ENCODE measurements around the gene GCFC2. TPM values are rescaled to one million over a fixed set of nuclear protein-coding genes. Genes with fewer than 3 reads are reported as not detected.

Gene GCFC2
- total RNA-seq, 2 experiments from 2014 or later, result 30.5 to 36.4 TPM

DNA sequence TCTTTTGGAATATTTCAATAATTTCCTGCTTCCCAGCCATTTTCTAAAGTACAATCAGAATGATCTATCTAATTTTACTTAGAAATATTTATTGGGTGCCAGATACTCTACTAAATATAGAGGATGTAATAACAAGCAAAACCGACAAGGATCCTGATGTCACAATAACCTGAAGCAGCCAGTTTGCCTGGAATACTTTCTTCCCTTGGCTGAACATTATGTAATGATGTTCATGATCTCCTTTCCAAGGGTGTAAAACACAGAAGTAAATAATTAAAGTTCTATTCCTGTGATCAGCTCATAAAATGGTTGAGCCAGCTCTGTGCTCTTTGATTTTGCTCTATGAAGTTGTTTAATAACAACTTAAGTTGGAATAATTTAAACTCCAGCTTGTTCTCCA, 66.7 kb downstream of the GCFC2 start:
- Mint-ChIP-seq H3K27ac (no peak overlapping the region), H3K4me1 (ENCODE audit: low read depth) (peaks cover 21% of the 10 kb centered on the region), H3K27me3 (ENCODE audit: low read depth) (peaks cover 3% of the 10 kb centered on the region), H3K36me3 (ENCODE audit: low read depth) (peaks cover 8% of the 10 kb centered on the region), H3K4me3 (no peak overlapping the region), H3K9me3 (no peaks in the 10 kb centered on the region)
- DNase-seq, result no peak
- intact Hi-C loops (cut with micrococcal nuclease), result loop anchor here (10.0 kb wide), 1 partner anchor 141 kb away; no protein-coding TSS in a partner anchor
- CTCF ChIA-PET, result interaction anchor here (0.5 kb wide), 1 partner anchor 34 kb away, joined by 3 read pairs; no protein-coding TSS in a partner anchor

- Mint-ChIP-seq H3K4me1 (ENCODE audit: low read depth) (peaks cover 6% of the 10 kb centered on the region), H3K36me3 (ENCODE audit: low read depth) (no peaks in the 10 kb centered on the region), H3K27ac (no peak overlapping the region), H3K9me3 (no peaks in the 10 kb centered on the region), H3K4me3 (no peak overlapping the region), H3K27me3 (ENCODE audit: low read depth) (peaks cover 12% of the 10 kb centered on the region)
- DNase-seq, result no peak
- CTCF ChIA-PET, result interaction anchor here (0.6 to 2.5 kb wide), 8 partner anchors 14 to 174 kb away, joined by 3 to 19 read pairs (median 4); partner anchors contain the start of gene GCFC2
- intact Hi-C loops (cut with micrococcal nuclease), result loop anchor here (10.0 kb wide), 1 partner anchor 143 kb away; no protein-coding TSS in a partner anchor
Measured at GRCh38 chr2:75641587-75641986, 69.1 kb downstream of the GCFC2 start.

DNA sequence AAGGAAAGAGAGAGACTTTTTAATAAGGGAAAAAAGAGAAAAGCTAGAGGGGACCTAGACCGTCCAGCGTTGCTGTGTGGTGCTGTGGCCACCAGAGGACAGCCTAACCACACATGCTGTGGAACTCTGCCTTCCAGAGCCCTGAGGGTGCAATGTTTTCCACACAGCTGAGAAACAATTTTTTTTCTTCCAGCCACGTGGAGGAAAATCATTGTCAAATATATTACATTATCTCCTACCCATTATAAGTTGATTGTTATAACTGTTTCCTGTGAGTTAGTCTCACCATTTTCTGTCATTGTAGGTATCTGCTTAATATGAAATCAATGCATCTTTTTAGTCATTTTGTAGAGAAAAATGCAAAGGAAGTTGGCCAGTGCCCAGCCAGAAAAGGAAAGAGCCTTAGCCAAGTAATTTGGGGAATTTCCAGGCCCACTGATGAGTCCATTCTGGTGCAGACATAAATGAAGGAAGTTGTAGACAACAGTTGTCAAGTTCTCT, 70.0 kb downstream of the GCFC2 start:
- CTCF ChIA-PET, result interaction anchor here (0.6 to 2.5 kb wide), 15 partner anchors 10 to 680 kb away, joined by 3 to 19 read pairs (median 4); partner anchors contain the start of gene GCFC2
- no peak overlapping the region for H3K4me3 Mint-ChIP-seq
- H3K36me3 Mint-ChIP-seq (ENCODE audit: low read depth), result no peaks in the 10 kb centered on the region
- H3K4me1 Mint-ChIP-seq (ENCODE audit: low read depth), result peaks cover 6% of the 10 kb centered on the region
- intact Hi-C loops (cut with micrococcal nuclease), result loop anchor here (1.0 to 10.0 kb wide), 2 partner anchors 37 to 144 kb away; no protein-coding TSS in a partner anchor
- peak; percentile 69 for DNase-seq
- H3K27ac Mint-ChIP-seq, result no peak overlapping the region
- no peaks in the 10 kb centered on the region for H3K9me3 Mint-ChIP-seq
- H3K27me3 Mint-ChIP-seq (ENCODE audit: low read depth), result peaks cover 17% of the 10 kb centered on the region

GRCh38 chr2:75637568-75637967, 73.1 kb downstream of the GCFC2 start:
- H3K27me3 Mint-ChIP-seq (ENCODE audit: low read depth), result peaks cover 18% of the 10 kb centered on the region
- no peak for DNase-seq
- intact Hi-C loops (cut with micrococcal nuclease), result no loop called here
- H3K4me3 Mint-ChIP-seq, result no peak overlapping the region
- H3K36me3 Mint-ChIP-seq (ENCODE audit: low read depth), result no peaks in the 10 kb centered on the region
- H3K9me3 Mint-ChIP-seq, result no peaks in the 10 kb centered on the region
- no peak overlapping the region for H3K27ac Mint-ChIP-seq
- CTCF ChIA-PET, result interaction anchor here (1.2 kb wide), 1 partner anchor 40 kb away, joined by 3 read pairs; no protein-coding TSS in a partner anchor
- peaks cover 6% of the 10 kb centered on the region for H3K4me1 Mint-ChIP-seq (ENCODE audit: low read depth)

GRCh38 chr2:75634945-75635344, 75.8 kb downstream of the GCFC2 start:
- Mint-ChIP-seq H3K36me3 (ENCODE audit: low read depth) (no peaks in the 10 kb centered on the region), H3K4me1 (ENCODE audit: low read depth) (no peaks in the 10 kb centered on the region), H3K4me3 (no peak overlapping the region), H3K27ac (no peak overlapping the region), H3K27me3 (ENCODE audit: low read depth) (peaks cover 20% of the 10 kb centered on the region), H3K9me3 (no peaks in the 10 kb centered on the region)
- CTCF ChIA-PET, result interaction anchor here (0.6 to 2.0 kb wide), 3 partner anchors 11 to 45 kb away, joined by 3 to 5 read pairs (median 4); partner anchors contain the start of gene MRPL19
- DNase-seq, result no peak
- intact Hi-C loops (cut with micrococcal nuclease), result no loop called here

DNA sequence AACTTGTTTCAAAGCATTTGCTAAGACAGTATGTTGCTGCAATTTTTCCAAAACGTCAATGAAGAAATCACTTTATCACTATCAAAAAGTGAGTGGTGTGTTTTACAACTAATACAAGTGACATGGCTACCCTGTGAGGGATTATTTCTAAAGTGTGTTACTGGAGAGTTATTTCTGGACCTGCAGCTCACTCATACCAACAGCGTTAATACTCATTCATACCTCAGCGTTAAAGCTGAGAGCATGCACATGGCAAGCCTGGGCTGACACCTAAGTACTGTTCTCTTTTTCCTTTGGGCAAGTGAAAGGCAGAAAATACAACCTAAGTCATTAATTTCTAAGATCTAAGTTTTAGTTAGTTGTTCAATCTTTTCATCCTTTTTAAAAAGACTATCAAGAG, 77.1 kb downstream of the GCFC2 start:
- DNase-seq, result no peak
- Mint-ChIP-seq H3K27me3 (ENCODE audit: low read depth) (peaks cover 19% of the 10 kb centered on the region), H3K27ac (no peak overlapping the region), H3K36me3 (ENCODE audit: low read depth) (no peaks in the 10 kb centered on the region), H3K9me3 (no peaks in the 10 kb centered on the region), H3K4me1 (ENCODE audit: low read depth) (no peaks in the 10 kb centered on the region), H3K4me3 (no peak overlapping the region)
- CTCF ChIA-PET, result interaction anchor here (1.2 kb wide), 1 partner anchor 945 kb away, joined by 3 read pairs; no protein-coding TSS in a partner anchor
- intact Hi-C loops (cut with micrococcal nuclease), result no loop called here

DNA sequence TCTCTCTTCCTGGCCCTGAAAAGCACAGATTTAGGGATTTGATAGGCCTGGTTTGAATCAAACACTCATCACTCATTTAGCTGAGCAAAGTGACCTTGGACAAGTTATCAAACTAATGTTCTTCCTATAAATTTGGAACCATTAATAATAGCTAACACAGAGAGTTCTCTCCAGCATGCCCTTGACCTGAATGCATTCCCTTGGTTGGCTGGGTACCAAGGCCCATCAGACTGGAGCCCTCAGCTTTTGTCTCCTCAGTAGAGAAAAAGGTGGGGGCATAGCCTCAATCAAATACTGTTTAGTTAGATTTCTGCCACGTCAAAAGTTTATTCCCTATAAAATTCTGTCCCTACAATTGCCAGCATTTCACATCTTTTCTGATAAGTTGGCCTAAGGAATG, 77.9 kb downstream of the GCFC2 start:
- Mint-ChIP-seq H3K27me3 (ENCODE audit: low read depth) (peaks cover 18% of the 10 kb centered on the region), H3K9me3 (no peaks in the 10 kb centered on the region), H3K4me3 (no peak overlapping the region), H3K4me1 (ENCODE audit: low read depth) (no peaks in the 10 kb centered on the region), H3K36me3 (ENCODE audit: low read depth) (no peaks in the 10 kb centered on the region), H3K27ac (no peak overlapping the region)
- no peak for DNase-seq
- intact Hi-C loops (cut with micrococcal nuclease), result no loop called here
- CTCF ChIA-PET, result interaction anchor here (1.2 kb wide), 1 partner anchor 944 kb away, joined by 3 read pairs; no protein-coding TSS in a partner anchor

DNA sequence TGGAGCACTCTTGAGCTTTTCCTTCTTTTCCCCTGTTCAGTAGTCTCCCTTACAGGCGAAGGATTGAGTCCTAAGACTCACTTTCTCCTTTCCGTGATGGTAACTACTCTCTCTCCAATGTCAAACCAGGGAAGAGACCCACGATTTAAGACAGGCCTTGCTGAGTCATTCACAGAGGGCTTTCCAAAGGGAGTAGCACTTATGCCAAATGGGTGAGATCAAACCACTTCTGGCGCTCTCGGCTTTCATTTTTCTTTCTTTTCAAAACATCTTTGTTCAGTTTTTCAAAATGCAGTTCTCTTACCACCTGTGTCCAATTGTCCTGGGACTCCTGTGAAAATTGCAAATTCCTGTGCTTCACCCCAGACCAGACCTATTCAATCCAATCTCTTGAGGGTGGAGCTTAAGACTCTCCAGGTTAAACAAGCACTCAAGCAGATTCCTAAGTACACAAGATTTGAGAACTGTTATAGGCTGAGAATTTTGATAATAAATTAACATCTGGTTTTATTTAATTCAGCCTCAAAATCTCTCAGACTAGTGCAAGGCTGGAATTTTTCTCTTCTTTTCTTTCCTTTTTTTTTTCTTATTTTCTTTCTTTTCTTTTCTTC, 78.5 kb downstream of the GCFC2 start:
- no peaks in the 10 kb centered on the region for H3K4me1 Mint-ChIP-seq (ENCODE audit: low read depth)
- DNase-seq, result no peak
- H3K9me3 Mint-ChIP-seq, result no peaks in the 10 kb centered on the region
- H3K27me3 Mint-ChIP-seq (ENCODE audit: low read depth), result peaks cover 13% of the 10 kb centered on the region
- intact Hi-C loops (cut with micrococcal nuclease), result no loop called here
- no peaks in the 10 kb centered on the region for H3K36me3 Mint-ChIP-seq (ENCODE audit: low read depth)
- CTCF ChIA-PET, result no interaction called here
- H3K27ac Mint-ChIP-seq, result no peak overlapping the region
- H3K4me3 Mint-ChIP-seq, result no peak overlapping the region

GRCh38 chr2:75627902-75628504, 82.7 kb downstream of the GCFC2 start:
- intact Hi-C loops (cut with micrococcal nuclease), result loop anchor here (1.0 to 5.0 kb wide), 4 partner anchors 164 to 711 kb away; no protein-coding TSS in a partner anchor
- H3K27ac Mint-ChIP-seq, result no peak overlapping the region
- H3K4me1 Mint-ChIP-seq (ENCODE audit: low read depth), result no peaks in the 10 kb centered on the region
- peak; percentile 79 for DNase-seq
- peaks cover 18% of the 10 kb centered on the region for H3K27me3 Mint-ChIP-seq (ENCODE audit: low read depth)
- CTCF ChIA-PET, result interaction anchor here (0.6 to 1.3 kb wide), 12 partner anchors 8 to 243 kb away, joined by 3 to 7 read pairs (median 4); no protein-coding TSS in a partner anchor
- H3K4me3 Mint-ChIP-seq, result no peak overlapping the region
- no peaks in the 10 kb centered on the region for H3K36me3 Mint-ChIP-seq (ENCODE audit: low read depth)
- H3K9me3 Mint-ChIP-seq, result no peaks in the 10 kb centered on the region

- H3K27ac Mint-ChIP-seq, result no peak overlapping the region
Measured at GRCh38 chr2:75622929-75623328, 87.8 kb downstream of the GCFC2 start.

GRCh38 chr2:75622500-75622899, 88.2 kb downstream of the GCFC2 start:
- Mint-ChIP-seq H3K4me3 (no peak overlapping the region), H3K27me3 (ENCODE audit: low read depth) (peaks cover 20% of the 10 kb centered on the region), H3K9me3 (no peaks in the 10 kb centered on the region), H3K27ac (no peak overlapping the region), H3K4me1 (ENCODE audit: low read depth) (peaks cover 2% of the 10 kb centered on the region), H3K36me3 (ENCODE audit: low read depth) (no peaks in the 10 kb centered on the region)
- CTCF ChIA-PET, result interaction anchor here (0.6 kb wide), 1 partner anchor 909 kb away, joined by 3 read pairs; no protein-coding TSS in a partner anchor
- no peak for DNase-seq
- intact Hi-C loops (cut with micrococcal nuclease), result no loop called here

More at GRCh38 chr2:75622929-75623328, 87.8 kb downstream of the GCFC2 start:
- CTCF ChIA-PET, result no interaction called here
- peaks cover 20% of the 10 kb centered on the region for H3K27me3 Mint-ChIP-seq (ENCODE audit: low read depth)
- peaks cover 2% of the 10 kb centered on the region for H3K4me1 Mint-ChIP-seq (ENCODE audit: low read depth)
- DNase-seq, result no peak
- H3K4me3 Mint-ChIP-seq, result no peak overlapping the region
- no peaks in the 10 kb centered on the region for H3K9me3 Mint-ChIP-seq
- H3K36me3 Mint-ChIP-seq (ENCODE audit: low read depth), result no peaks in the 10 kb centered on the region
- intact Hi-C loops (cut with micrococcal nuclease), result no loop called here

DNA sequence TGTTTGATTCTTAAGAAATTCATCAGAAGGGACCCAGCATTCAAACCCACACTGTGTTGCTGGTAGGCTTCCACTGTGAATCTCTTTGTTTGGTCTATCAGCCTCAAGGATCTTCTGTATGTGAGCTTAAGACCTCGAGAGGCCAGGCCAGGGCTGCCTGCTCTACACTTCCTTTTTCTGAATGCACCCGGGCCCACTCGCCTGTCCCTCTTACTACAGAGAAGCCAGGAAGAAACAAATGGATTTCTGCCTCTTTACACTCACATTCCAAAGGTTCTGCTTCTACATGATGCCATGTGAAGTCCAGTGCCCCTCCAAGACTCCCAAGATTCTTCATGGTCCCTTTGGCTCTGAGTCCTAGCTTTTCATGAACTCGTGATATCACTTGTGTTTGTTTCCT, 89.5 kb downstream of the GCFC2 start:
- H3K36me3 Mint-ChIP-seq (ENCODE audit: low read depth), result no peaks in the 10 kb centered on the region
- no peak overlapping the region for H3K27ac Mint-ChIP-seq
- DNase-seq, result no peak
- H3K4me1 Mint-ChIP-seq (ENCODE audit: low read depth), result peaks cover 2% of the 10 kb centered on the region
- peaks cover 14% of the 10 kb centered on the region for H3K27me3 Mint-ChIP-seq (ENCODE audit: low read depth)
- H3K9me3 Mint-ChIP-seq, result no peaks in the 10 kb centered on the region
- no peak overlapping the region for H3K4me3 Mint-ChIP-seq
- intact Hi-C loops (cut with micrococcal nuclease), result no loop called here
- CTCF ChIA-PET, result interaction anchor here (0.6 to 1.7 kb wide), 2 partner anchors 13 to 783 kb away, joined by 3 to 6 read pairs; no protein-coding TSS in a partner anchor

Data from activated naive CD4-positive, alpha-beta T cell treated with anti-CD3 and anti-CD28 coated beads for 36 hours (primary cell).